Parathyroid adenoma (tissue), 2 donors: ENCODE results near the gene RAB3GAP1.
"Not testable (repeated sequence)": the region's sequence is repeated elsewhere in the genome, so short reads cannot be mapped to it uniquely, and the experiment has no call there.

Experiments
- H2AFZ ChIP-seq: fragments of 300-600 bp; sonication (generic); one replicate; pipeline ENCODE4 v1.7.0; 2017; ENCODE audit warnings: antibody characterized with exemption, mild to moderate bottlenecking
- H3K27ac ChIP-seq: fragments of 300-600 bp; sonication (generic); one replicate; pipeline ENCODE4 v1.7.0; 2017
- H3K27me3 ChIP-seq: fragments of 300-600 bp; sonication (generic); one replicate; pipeline ENCODE4 v1.7.0; 2017; ENCODE audit warnings: low read length; ENCODE audit not compliant: control insufficient read depth, insufficient read depth
- H3K36me3 ChIP-seq: fragments of 300-600 bp; sonication (generic); one replicate; pipeline ENCODE4 v1.7.0; 2017; ENCODE audit warnings: low read length; ENCODE audit not compliant: control insufficient read depth, insufficient read depth
- H3K4me1 ChIP-seq: fragments of 300-600 bp; sonication (generic); one replicate; pipeline ENCODE4 v1.7.0; 2017; ENCODE audit warnings: control low read depth
- H3K4me2 ChIP-seq: fragments of 300-600 bp; sonication (generic); one replicate; pipeline ENCODE4 v1.7.0; 2017; ENCODE audit warnings: low read length
- H3K4me3 ChIP-seq: fragments of 300-600 bp; sonication (generic); one replicate; pipeline ENCODE4 v1.7.0; 2017; ENCODE audit warnings: low read depth, low read length
- H3K79me2 ChIP-seq: fragments of 300-600 bp; sonication (generic); one replicate; pipeline ENCODE4 v1.7.0; 2017; ENCODE audit warnings: control low read depth
- H3K9ac ChIP-seq: fragments of 300-600 bp; sonication (generic); one replicate; pipeline ENCODE4 v1.7.0; 2017; ENCODE audit warnings: mild to moderate bottlenecking
- H3K9me3 ChIP-seq: fragments of 300-600 bp; sonication (generic); one replicate; pipeline ENCODE4 v1.7.0; 2017; ENCODE audit warnings: low read length; ENCODE audit not compliant: control insufficient read depth
- CTCF ChIP-seq: fragments of 300-600 bp; sonication (generic); IDR thresholded peaks from one replicate; pipeline ENCODE4 v1.7.0; 2017; ENCODE audit warnings: antibody characterized with exemption, mild to moderate bottlenecking
- donor health status: primary hyperparathyroidism.

Gene RAB3GAP1

GRCh38 chr2:135113322-135113721 lies 61.2 kb downstream of the RAB3GAP1 start:
- no peaks in the 10 kb centered on the region for H3K9me3 ChIP-seq
- H2AFZ ChIP-seq, result no peak overlapping the region
- H3K36me3 ChIP-seq, result no peaks in the 10 kb centered on the region
- no peaks in the 10 kb centered on the region for H3K27me3 ChIP-seq
- no peak overlapping the region for H3K27ac ChIP-seq
- H3K9ac ChIP-seq, result no peak overlapping the region
- no peak overlapping the region for H3K4me3 ChIP-seq
- no peak overlapping the region for H3K4me2 ChIP-seq
- H3K4me1 ChIP-seq, result peaks cover 3% of the 10 kb centered on the region
- H3K79me2 ChIP-seq, result no peaks in the 10 kb centered on the region
- no peak for TF ChIP-seq CTCF

- Histone ChIP-seq H3K4me3 (no peak overlapping the region), H3K27me3 (no peaks in the 10 kb centered on the region), H3K9ac (no peak overlapping the region), H2AFZ (no peak overlapping the region), H3K4me2 (no peak overlapping the region), H3K36me3 (no peaks in the 10 kb centered on the region), H3K9me3 (no peaks in the 10 kb centered on the region), H3K79me2 (no peaks in the 10 kb centered on the region), H3K4me1 (peaks cover 3% of the 10 kb centered on the region), H3K27ac (no peak overlapping the region)
- TF ChIP-seq CTCF, result no peak
These were observed 67.5 kb downstream of the RAB3GAP1 start for GRCh38 chr2:135119582-135119981.

- Histone ChIP-seq H3K4me1 (no peaks in the 10 kb centered on the region), H3K27ac (no peak overlapping the region), H2AFZ (no peak overlapping the region), H3K9ac (no peak overlapping the region), H3K27me3 (no peaks in the 10 kb centered on the region), H3K9me3 (no peaks in the 10 kb centered on the region), H3K36me3 (no peaks in the 10 kb centered on the region), H3K4me3 (no peak overlapping the region), H3K79me2 (no peaks in the 10 kb centered on the region), H3K4me2 (no peak overlapping the region)
- no peak for TF ChIP-seq CTCF
These were observed 69.0 kb downstream of the RAB3GAP1 start for GRCh38 chr2:135121016-135121657.

- H2AFZ ChIP-seq, H3K27ac ChIP-seq, H3K4me3 ChIP-seq, H3K9me3 ChIP-seq, H3K4me2 ChIP-seq, H3K36me3 ChIP-seq, H3K79me2 ChIP-seq, H3K9ac ChIP-seq, H3K27me3 ChIP-seq, H3K4me1 ChIP-seq: not testable (repeated sequence)
These were observed 69.6 kb downstream of the RAB3GAP1 start for GRCh38 chr2:135121658-135122039.

- Histone ChIP-seq H3K79me2 (no peaks in the 10 kb centered on the region), H3K9me3 (no peaks in the 10 kb centered on the region), H3K27ac (no peak overlapping the region), H3K4me3 (no peak overlapping the region), H3K9ac (no peak overlapping the region), H3K4me2 (no peak overlapping the region), H3K27me3 (no peaks in the 10 kb centered on the region), H2AFZ (no peak overlapping the region), H3K36me3 (no peaks in the 10 kb centered on the region), H3K4me1 (no peaks in the 10 kb centered on the region)
- TF ChIP-seq CTCF, result no peak
These were observed 73.1 kb downstream of the RAB3GAP1 start for GRCh38 chr2:135124924-135125886.
